ENCODE results near the gene PUS7L.

PUS7L gene

GRCh38 chr12:43763769-43764168, 5.2 kb upstream of the PUS7L start:
- no peak for ATAC-seq
- TF ChIP-seq BACH2 (CRISPR knock-in tag; IDR thresholded peaks at IDR 0.05; ENCODE audit: borderline replicate concordance) = no peak
- TF ChIP-seq ZFP3 (CRISPR knock-in tag; IDR thresholded peaks at IDR 0.05) = no peak
- no peak for TF ChIP-seq ZFP30 (CRISPR knock-in tag; IDR thresholded peaks at IDR 0.05)
- no peak for TF ChIP-seq ZNF70 (CRISPR knock-in tag; IDR thresholded peaks at IDR 0.05)
- no peak for TF ChIP-seq ESRRG (CRISPR knock-in tag; IDR thresholded peaks at IDR 0.05)
- TF ChIP-seq, protein P1, sequence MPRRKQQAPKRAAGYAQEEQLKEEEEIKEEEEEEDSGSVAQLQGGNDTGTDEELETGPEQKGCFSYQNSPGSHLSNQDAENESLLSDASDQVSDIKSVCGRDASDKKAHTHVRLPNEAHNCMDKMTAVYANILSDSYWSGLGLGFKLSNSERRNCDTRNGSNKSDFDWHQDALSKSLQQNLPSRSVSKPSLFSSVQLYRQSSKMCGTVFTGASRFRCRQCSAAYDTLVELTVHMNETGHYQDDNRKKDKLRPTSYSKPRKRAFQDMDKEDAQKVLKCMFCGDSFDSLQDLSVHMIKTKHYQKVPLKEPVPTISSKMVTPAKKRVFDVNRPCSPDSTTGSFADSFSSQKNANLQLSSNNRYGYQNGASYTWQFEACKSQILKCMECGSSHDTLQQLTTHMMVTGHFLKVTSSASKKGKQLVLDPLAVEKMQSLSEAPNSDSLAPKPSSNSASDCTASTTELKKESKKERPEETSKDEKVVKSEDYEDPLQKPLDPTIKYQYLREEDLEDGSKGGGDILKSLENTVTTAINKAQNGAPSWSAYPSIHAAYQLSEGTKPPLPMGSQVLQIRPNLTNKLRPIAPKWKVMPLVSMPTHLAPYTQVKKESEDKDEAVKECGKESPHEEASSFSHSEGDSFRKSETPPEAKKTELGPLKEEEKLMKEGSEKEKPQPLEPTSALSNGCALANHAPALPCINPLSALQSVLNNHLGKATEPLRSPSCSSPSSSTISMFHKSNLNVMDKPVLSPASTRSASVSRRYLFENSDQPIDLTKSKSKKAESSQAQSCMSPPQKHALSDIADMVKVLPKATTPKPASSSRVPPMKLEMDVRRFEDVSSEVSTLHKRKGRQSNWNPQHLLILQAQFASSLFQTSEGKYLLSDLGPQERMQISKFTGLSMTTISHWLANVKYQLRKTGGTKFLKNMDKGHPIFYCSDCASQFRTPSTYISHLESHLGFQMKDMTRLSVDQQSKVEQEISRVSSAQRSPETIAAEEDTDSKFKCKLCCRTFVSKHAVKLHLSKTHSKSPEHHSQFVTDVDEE (CRISPR knock-in tag; IDR thresholded peaks at IDR 0.05) = no peak
- TF ChIP-seq GLIS3 (CRISPR knock-in tag; IDR thresholded peaks at IDR 0.05) = no peak
- TF ChIP-seq RARB (CRISPR knock-in tag; IDR thresholded peaks at IDR 0.05) = no peak
- TF ChIP-seq CSDC2 (CRISPR knock-in tag; IDR thresholded peaks at IDR 0.05) = no peak
- TF ChIP-seq, protein P2, sequence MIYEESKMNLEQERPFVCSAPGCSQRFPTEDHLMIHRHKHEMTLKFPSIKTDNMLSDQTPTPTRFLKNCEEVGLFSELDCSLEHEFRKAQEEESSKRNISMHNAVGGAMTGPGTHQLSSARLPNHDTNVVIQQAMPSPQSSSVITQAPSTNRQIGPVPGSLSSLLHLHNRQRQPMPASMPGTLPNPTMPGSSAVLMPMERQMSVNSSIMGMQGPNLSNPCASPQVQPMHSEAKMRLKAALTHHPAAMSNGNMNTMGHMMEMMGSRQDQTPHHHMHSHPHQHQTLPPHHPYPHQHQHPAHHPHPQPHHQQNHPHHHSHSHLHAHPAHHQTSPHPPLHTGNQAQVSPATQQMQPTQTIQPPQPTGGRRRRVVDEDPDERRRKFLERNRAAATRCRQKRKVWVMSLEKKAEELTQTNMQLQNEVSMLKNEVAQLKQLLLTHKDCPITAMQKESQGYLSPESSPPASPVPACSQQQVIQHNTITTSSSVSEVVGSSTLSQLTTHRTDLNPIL (CRISPR knock-in tag; IDR thresholded peaks at IDR 0.05; ENCODE audit: low read depth) = no peak
- TF ChIP-seq TCF4 (CRISPR knock-in tag; IDR thresholded peaks at IDR 0.05; ENCODE audit: borderline replicate concordance) = no peak
- no peak for TF ChIP-seq POU6F1 (CRISPR knock-in tag; IDR thresholded peaks at IDR 0.05; ENCODE audit: borderline replicate concordance, low read depth)
- TF ChIP-seq, protein P3, sequence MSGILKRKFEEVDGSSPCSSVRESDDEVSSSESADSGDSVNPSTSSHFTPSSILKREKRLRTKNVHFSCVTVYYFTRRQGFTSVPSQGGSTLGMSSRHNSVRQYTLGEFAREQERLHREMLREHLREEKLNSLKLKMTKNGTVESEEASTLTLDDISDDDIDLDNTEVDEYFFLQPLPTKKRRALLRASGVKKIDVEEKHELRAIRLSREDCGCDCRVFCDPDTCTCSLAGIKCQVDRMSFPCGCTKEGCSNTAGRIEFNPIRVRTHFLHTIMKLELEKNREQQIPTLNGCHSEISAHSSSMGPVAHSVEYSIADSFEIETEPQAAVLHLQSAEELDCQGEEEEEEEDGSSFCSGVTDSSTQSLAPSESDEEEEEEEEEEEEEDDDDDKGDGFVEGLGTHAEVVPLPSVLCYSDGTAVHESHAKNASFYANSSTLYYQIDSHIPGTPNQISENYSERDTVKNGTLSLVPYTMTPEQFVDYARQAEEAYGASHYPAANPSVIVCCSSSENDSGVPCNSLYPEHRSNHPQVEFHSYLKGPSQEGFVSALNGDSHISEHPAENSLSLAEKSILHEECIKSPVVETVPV (CRISPR knock-in tag; IDR thresholded peaks at IDR 0.05) = no peak
- TF ChIP-seq SNAI2 (CRISPR knock-in tag; IDR thresholded peaks at IDR 0.05) = no peak
- TF ChIP-seq, protein P4, sequence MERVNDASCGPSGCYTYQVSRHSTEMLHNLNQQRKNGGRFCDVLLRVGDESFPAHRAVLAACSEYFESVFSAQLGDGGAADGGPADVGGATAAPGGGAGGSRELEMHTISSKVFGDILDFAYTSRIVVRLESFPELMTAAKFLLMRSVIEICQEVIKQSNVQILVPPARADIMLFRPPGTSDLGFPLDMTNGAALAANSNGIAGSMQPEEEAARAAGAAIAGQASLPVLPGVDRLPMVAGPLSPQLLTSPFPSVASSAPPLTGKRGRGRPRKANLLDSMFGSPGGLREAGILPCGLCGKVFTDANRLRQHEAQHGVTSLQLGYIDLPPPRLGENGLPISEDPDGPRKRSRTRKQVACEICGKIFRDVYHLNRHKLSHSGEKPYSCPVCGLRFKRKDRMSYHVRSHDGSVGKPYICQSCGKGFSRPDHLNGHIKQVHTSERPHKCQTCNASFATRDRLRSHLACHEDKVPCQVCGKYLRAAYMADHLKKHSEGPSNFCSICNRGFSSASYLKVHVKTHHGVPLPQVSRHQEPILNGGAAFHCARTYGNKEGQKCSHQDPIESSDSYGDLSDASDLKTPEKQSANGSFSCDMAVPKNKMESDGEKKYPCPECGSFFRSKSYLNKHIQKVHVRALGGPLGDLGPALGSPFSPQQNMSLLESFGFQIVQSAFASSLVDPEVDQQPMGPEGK (CRISPR knock-in tag; IDR thresholded peaks at IDR 0.05; ENCODE audit: borderline replicate concordance) = no peak
- no peak for TF ChIP-seq ZNF565 (CRISPR knock-in tag; conservative IDR thresholded peaks at IDR 0.05; ENCODE audit: low read depth)
- no peak for TF ChIP-seq ZC3H10 (CRISPR knock-in tag; IDR thresholded peaks at IDR 0.05)
- no peak for TF ChIP-seq ZNF8 (CRISPR knock-in tag; IDR thresholded peaks at IDR 0.05)
- TF ChIP-seq PPARA (CRISPR knock-in tag; IDR thresholded peaks at IDR 0.05; ENCODE audit: borderline replicate concordance) = no peak
- no peak for TF ChIP-seq TOX (CRISPR knock-in tag; IDR thresholded peaks at IDR 0.05; ENCODE audit: borderline replicate concordance)

- no peak for ATAC-seq
- no peak for TF ChIP-seq CSDC2 (CRISPR knock-in tag; IDR thresholded peaks at IDR 0.05)
- TF ChIP-seq ZFP3 (CRISPR knock-in tag; IDR thresholded peaks at IDR 0.05) = no peak
- no peak for TF ChIP-seq RARB (CRISPR knock-in tag; IDR thresholded peaks at IDR 0.05)
- TF ChIP-seq ZNF565 (CRISPR knock-in tag; conservative IDR thresholded peaks at IDR 0.05; ENCODE audit: low read depth) = no peak
Measured at GRCh38 chr12:43762596-43762995, 4.0 kb upstream of the PUS7L start.

GRCh38 chr12:43761500-43761899, 2.9 kb upstream of the PUS7L start:
- TF ChIP-seq ZFP3 (CRISPR knock-in tag; IDR thresholded peaks at IDR 0.05) (no peak), TCF4 (CRISPR knock-in tag; IDR thresholded peaks at IDR 0.05; ENCODE audit: borderline replicate concordance) (no peak), SNAI2 (CRISPR knock-in tag; IDR thresholded peaks at IDR 0.05) (no peak), ZC3H10 (CRISPR knock-in tag; IDR thresholded peaks at IDR 0.05) (no peak), GLIS3 (CRISPR knock-in tag; IDR thresholded peaks at IDR 0.05) (no peak), OSR1 (CRISPR knock-in tag; IDR thresholded peaks at IDR 0.05) (no peak), ZFP30 (CRISPR knock-in tag; IDR thresholded peaks at IDR 0.05) (no peak)
- TF ChIP-seq, protein P1 (CRISPR knock-in tag; IDR thresholded peaks at IDR 0.05) = no peak
- TF ChIP-seq, protein P2 (CRISPR knock-in tag; IDR thresholded peaks at IDR 0.05; ENCODE audit: low read depth) = no peak
- ATAC-seq = no peak

Measured in SK-N-SH treated with all-trans-retinoic acid at 6 μM for 48 hours (cell line).